ENCODE data around the gene FASN.

Gene FASN

GRCh38 chr17:82086941-82087906 lies 10.8 kb downstream of the FASN start:
- no peak for DNase-seq

GRCh38 chr17:82085931-82086764 lies 11.9 kb downstream of the FASN start:
- DNase-seq: no peak

GRCh38 chr17:82085031-82085861 lies 12.8 kb downstream of the FASN start:
- DNase-seq: no peak

GRCh38 chr17:82084373-82085030 lies 13.5 kb downstream of the FASN start:
- no peak for DNase-seq

GRCh38 chr17:82083533-82084359 lies 14.3 kb downstream of the FASN start:
- DNase-seq: no peak

GRCh38 chr17:82083009-82083408 lies 15.0 kb downstream of the FASN start:
- DNase-seq: no peak

- no peak for DNase-seq
These were observed 15.6 kb downstream of the FASN start for GRCh38 chr17:82082456-82082855.

- DNase-seq: no peak
These were observed 16.1 kb downstream of the FASN start for GRCh38 chr17:82081966-82082365.

GRCh38 chr17:82081546-82081945 lies 16.5 kb downstream of the FASN start:
- no peak for DNase-seq

- DNase-seq: no peak
These were observed 17.1 kb downstream of the FASN start for GRCh38 chr17:82080789-82081464.

- DNase-seq: no peak
These were observed 17.8 kb downstream of the FASN start for GRCh38 chr17:82080048-82080788.

- no peak for DNase-seq
These were observed 18.9 kb downstream of the FASN start for GRCh38 chr17:82079001-82079677.

- no peak for DNase-seq
These were observed 19.6 kb downstream of the FASN start for GRCh38 chr17:82078433-82078832.

GRCh38 chr17:82077617-82078358 lies 20.2 kb downstream of the FASN start:
- no peak for DNase-seq

- no peak for DNase-seq
These were observed 21.0 kb downstream of the FASN start for GRCh38 chr17:82076785-82077591.

- DNase-seq: no peak
These were observed 21.8 kb downstream of the FASN start for GRCh38 chr17:82076018-82076784.

GRCh38 chr17:82073446-82073845 lies 24.6 kb downstream of the FASN start:
- DNase-seq: no peak

Measured in NCI-H1694 (cell line).